Measurements from ENCODE around the gene B4GALT1.
"Not testable (repeated sequence)": the region's sequence is repeated elsewhere in the genome, so short reads cannot be mapped to it uniquely, and the experiment has no call there.

B4GALT1 gene

DNA sequence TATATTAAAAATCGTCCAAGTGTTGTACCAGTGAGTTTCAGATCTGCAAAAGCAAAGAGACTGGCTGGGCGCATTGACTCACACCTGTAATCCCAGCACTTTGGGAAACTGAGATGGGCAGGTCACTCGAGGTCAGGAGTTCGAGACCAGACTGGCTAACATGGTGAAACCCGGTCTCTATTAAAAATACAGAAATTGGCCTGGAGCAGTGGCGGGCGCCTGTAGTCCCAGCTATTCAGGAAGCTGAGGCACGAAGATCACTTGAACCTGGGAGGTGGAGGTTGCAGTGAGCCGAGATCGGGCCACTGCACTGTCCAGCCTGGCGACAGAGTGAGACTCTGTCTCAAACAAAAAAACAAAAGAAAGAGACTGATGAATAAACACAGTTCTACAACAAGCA lies 18.3 kb upstream of the B4GALT1 start:
- no peak for DNase-seq (ENCODE audit: low read depth in 2 of 2)

DNA sequence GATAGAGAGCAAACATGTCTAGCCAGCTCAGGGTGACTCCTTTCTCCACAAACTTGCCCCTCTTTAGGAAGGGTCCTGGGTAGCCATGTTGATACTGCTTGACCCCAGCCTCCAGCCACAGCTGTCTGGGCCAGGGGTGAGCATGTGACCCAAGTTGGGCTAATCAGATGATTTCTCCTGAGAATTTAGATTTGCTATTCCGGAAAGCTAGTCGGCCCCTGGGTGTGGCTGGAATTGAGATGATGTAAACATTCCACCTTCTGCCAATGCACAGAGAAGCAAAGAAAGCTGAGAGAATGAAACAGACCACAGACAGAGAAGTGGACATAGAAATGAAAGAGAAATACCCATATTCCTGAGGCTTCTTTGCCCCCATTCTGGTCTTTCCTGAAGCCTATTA lies 17.8 kb upstream of the B4GALT1 start:
- DNase-seq (ENCODE audit: low read depth in 2 of 2) = no peak

DNA sequence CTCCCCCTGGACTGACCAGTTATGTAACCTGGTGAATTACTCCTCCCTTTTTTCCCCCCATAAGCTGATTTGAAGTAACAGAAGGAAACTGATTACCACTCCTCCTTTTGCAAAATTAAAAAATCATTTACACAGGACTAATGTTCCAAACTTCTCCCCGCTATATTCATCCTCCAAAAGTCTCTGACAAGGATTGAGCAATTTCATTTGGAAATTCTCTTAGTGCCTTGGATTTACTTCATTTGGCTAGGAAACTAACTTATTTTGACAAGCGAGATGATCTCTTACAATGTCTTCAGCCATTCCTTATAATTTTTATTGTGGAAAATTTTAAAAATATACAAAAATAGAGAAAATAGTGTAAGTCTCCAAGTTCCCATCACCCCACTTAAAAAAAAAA lies 15.4 kb upstream of the B4GALT1 start:
- DNase-seq (ENCODE audit: low read depth in 2 of 2) = no peak

DNA sequence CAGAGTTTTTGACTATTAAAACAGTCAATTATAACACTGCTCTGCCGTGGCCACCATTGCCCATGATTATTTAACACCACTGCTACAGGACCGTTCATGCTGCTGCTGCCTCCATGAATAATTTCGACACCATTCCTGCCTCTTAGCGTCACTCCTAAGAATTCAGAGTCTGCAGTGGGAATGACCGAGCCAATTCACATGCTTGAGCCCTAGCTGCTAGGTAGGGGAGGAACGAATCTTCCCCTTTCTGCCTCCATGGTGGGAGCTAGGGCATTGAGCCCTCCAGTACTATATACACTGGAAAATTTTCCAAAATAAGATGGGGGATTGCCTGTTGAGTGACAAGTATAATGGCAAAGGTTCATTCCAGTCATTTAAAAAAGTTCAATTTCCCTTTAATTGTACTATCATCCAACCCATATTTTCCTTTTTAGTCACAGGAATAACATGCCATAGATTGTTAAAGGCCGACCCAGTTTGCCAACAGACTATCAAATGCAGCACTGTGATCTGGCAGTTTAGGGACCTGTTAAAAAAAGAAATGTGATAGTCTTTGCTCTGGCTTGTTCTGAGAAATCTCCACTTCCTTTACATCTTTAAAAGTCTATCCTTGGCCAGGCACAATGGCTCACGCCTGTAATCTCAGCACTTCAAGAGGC lies 13.5 kb upstream of the B4GALT1 start:
- no peak for DNase-seq (ENCODE audit: low read depth in 2 of 2)

DNA sequence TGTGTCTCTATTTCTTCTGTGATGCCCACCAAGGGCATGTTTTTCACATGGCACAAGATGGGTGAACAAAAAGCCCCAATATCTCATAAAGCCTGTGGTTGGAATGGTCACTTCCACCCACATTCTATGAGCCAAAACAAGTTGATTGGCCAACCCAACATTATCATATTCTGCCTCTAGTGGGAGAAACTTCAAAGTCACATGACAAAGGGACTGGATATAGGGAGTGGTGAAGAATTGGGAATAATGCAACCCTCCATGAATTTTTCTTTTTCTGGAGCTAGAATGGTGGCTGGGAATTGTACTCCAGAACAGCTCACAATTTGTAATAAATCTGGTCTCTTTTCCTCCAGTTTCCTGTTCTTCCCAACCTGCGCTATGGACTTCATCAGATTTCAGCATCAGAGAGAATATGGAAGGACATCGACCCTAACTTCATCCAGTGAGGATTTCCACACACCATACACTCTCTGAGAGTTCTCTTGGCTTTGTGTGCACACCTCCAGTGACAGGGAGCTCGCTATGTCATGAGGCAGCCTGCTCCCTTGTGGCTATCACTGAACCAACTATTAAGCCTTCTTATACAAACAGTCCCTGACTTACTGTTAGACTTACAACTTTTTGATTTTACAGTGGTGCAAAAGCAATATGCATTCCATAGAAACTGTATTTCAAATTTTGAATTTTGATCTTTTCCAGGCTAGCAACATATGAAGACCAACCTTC lies 12.0 kb upstream of the B4GALT1 start:
- no peak for DNase-seq (ENCODE audit: low read depth in 2 of 2)

DNA sequence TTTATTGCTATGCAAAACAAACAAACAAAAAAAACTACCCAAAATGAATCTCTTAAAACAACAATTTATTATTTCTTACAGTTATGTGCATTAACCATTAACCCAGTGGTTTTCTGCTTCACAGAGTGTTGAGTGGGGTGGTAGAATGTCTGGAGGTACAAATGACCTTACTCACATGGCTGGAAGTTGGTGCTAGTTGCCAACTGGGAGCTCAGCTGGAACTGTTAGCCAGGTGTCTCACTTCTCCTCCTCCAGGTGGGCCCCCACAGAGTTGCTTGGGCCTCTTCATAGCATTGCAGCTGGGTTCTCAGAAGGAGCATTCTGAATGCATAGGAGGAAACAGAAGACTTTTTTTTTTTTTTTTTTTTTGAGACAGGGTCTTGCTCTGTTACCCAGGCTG lies 10.5 kb upstream of the B4GALT1 start:
- no peak for DNase-seq (ENCODE audit: low read depth in 2 of 2)

DNA sequence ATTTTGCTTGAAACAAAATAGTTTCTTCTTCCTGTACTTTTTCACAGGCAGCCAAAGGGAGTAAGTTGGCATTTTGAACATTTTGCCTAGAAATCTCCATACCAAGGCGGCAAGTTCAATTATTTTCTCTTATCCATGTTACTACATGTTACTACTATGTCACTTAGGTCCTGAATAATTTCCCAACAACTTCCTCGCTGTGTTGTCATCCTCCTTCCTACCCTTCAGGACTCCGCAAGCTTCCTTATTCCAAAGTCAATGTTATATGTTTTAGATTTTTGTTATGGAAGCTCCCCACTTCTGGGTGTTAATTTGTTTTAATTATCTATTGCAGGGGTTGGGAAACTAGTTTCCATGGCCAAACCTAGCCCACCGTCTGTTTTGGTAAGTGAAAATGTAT lies 9.9 kb upstream of the B4GALT1 start:
- no peak for DNase-seq (ENCODE audit: low read depth in 2 of 2)

DNA sequence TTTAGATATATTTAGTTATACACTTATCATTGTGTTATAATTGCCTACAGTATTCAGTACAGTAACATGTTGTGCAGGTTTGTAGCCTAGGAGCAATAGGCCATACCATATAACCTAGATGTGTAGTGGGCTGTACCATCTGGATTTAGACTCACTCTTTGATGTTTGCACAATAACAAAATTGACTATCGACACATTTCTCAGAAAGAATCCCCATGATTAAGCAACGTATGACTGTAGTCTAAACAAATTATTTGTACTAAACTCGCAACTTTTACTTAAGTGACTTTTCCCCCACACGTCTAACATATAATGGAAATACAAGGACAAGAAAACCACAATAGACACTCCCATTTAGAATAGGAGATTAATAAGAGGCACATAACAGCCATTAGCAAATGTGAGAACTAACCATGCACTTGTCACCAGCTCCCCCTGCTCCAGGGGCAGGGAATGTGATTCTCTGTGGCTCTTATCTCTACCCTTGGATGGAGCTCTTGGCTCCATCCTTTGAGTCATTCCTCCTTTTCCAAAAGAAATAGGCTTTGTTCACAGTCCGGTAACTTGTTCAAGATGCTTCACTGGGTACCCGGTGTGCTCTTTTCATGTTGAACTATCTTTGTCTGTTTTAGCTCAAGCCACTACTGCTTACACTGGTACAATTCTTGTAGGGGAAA lies 8.7 kb upstream of the B4GALT1 start:
- no peak for DNase-seq (ENCODE audit: low read depth in 2 of 2)

DNA sequence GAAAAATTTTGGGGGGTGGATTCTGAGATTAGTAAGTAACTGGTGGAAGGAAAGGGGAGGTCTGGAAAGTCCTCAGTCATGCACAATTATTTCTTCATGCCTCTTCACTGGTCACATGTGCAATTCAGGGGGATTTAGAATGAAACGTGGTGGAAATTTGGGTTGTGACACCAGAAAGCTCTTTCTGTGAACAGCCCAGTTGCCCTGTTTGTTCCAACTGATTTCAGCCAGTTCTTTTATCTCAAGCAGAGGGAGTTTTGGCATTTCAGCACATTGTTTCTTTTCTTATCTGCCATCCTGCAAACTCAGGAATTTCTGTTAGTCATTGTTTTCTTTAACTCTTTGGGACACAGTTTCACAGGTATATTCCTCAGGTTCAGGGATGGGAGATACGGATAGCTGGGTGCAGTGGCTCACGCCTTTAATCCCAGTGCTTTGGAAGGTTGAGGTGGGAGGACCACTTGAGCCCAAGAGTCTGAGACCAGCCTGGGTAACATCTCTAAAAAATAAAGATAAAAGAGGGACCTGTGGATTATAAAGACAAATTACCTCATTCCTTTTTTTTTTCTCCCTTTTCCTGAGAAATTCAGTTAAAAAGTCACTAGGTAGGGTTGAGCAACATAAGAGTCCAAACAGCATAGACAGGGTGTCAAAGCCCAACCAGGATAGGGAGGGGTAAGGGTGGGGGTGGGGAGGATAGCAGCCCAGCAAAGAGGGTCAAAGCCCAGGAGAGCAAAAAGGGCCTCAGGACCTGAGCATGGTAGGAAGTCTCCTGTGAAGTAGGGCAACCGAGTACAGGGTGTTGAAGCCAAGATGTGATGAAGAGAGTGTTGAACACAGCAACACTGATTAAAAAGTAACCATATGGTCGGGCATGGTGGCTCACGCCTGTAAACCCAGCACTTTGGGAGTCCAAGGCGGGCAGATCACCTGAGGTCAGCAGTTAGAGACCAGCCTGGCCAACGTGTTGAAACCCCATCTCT lies 5.4 kb upstream of the B4GALT1 start:
- no peak for DNase-seq (ENCODE audit: low read depth in 2 of 2)

DNA sequence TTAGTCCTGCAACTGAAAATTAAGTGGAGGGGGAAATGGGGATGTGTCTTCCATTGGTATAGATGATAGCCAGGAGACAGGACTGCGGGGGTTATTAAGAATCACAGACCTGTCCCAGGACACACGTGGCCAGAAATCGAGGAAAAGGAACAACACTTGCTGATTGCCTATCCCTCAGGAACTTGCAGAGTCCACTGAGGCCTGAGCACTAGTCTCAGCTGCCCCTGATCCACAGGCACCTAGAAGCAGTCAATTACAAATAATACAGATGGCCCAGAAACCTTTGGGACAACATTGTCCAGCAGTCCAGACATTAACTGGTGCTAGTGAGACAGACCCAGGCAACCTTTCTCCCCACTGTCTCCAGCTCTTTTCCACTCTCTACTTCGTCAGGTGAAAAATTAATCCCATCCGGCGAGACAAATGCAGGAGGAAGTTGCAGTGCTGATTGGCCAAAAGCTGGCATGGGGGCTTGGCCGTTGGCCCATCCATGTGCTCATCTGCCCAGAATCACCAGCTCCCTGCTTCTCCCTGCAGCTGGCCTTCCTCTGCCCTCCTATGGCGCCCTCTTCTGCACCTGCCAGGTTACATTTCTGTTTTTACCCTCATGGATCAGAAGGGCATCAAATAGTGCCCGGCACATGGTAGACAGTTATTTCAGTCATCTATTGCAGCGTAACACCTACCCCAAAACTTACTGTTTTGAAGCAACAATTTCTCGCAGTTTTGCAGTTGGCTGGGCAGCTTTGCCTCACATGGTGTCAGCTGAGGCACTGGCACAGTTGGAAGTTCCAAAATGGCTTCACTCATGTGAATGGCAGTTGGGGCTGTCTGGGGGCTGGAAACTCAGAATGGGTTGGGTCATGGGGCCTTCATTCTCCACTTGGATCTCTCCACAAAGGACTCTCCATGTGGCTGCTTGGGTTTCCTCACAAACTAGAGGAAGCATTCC lies 3.6 kb upstream of the B4GALT1 start:
- no peak for DNase-seq (ENCODE audit: low read depth in 2 of 2)

DNA sequence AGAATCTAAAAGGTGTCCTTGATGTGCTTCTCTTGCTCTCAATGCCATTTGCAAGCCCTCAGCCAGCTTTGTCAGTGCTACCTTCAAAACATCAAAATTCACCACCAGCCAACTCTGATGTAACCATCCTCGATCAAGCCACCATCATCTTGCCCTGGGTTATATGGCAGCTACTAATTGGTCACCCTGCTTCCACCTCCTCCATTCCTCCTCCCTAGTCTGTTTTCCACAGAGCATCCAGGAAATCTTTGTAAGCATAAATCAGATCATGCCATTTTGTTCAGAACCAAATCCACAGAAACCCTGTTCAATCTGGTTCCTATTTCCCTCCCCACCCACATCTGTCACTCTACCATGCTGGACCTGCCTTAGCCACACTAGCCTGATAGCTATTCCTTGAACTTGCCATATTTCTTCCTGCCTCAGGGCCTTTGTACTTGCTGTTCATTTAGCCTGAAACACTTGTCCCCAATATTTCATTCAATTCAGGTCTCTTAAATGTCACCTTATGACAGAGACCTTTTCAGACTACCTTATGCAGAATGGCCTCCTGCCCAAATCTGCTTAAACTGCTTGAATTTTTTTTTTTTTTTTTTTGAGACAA lies 1.9 kb upstream of the B4GALT1 start:
- DNase-seq (ENCODE audit: low read depth in 2 of 2) = no peak

DNA sequence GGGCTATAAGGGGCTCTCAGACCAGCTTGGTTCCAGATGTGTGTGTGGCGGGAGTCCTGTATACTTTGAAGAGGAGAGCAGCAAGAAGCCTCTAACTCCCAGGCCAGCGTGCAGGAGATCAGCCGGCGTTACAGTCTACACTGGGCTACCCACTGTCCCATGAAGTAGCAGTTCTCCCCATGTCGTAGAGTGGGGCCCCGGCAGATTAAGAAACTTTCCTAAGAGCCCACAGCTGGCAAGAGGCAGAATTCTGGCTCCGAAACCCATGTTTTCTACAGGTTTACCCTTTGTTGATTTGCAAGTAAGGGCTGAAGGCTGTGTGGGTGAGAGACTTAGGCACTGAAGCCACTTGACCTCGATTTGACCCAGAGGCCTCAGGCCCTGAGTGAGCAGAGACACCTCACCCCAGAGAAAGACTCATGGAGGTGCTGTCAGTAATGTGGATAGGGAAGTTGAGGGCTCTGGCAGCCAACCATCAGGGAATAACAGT lies 881 bp upstream of the B4GALT1 start:
- DNase-seq (ENCODE audit: low read depth in 2 of 2) = no peak

DNA sequence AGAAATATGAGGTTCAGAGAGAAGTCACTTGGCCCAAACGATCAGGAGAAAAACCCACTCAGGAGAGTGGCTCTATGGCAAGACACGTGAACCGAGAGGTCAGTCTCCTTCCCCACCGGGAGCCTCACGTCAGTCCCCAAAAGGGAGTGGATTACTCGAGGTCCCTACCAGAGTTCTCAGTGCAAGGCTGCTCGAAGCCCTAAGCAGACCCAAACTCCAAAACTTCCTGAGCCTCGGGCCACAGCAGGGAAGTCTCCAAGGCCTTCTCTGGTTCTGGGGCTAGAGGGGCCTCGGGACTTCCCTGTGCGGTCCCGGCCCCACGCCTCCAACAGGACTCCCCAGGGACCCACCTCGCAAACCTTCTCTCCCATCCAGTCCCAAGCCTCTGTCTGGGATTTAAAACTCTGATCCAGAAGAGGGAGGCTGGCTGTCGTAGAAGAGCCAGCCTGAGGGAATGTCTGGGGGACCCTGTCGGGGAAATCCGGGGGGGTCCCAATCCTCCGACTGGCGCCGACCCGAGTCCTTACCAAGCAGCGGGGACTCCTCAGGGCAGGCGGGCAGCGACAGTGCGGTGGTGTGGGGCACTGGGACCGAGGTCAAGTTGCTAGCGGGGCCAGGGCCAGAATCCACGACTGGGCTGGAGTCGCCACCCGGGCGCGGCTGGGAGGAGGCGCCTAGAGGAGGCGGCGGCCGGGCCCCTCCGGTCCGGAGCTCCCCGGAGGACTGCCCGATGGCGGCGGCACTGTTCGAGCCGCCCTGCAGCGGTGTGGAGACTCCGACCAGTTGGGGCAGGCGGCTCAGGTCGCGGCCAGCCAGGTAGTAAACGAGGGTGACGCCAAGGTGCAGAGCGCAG lies 679 bp downstream of the B4GALT1 start:
- DNase-seq (ENCODE audit: low read depth in 2 of 2) = no peak

DNA sequence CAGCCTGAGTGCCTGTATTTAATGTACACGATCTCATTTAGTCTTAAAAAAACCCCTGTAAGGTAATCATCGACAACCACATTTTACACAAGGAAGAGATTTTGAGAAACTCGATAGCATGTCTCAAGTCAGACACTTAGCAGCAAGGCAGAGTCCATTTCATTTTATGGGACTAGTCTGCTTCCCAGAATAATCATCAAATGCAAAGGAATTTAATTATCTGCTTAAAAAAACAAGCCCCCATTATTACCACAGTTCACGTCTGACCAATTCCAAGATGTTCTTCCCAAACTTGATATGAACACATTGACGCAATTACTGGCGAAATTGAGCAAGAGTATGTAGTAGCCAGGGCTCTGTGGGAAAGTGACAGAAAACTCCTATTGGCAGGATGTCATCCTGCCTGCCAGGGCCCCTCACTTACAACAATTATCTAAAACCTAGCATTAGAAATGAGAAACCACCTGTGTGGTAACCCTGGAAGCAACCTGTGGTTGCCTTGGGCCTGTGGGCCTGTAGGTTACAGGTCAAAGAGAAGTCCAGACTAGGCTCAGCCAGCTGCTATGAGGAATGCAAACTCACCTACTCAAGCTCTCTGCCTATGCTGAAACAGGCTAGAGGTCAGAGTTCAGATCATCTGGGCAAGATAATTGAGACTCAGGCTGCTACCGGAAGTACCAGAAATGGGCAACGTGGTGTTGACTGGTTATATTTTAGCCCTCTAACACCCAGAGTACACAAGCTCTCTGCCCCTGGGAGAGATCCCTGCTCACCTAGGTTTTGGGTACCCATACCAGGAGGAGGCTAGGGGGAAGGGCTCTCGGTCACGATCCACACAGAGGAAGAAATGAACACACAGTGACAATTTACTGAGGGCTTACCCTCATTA lies 1.6 kb downstream of the B4GALT1 start:
- no peak for DNase-seq (ENCODE audit: low read depth in 2 of 2)

DNA sequence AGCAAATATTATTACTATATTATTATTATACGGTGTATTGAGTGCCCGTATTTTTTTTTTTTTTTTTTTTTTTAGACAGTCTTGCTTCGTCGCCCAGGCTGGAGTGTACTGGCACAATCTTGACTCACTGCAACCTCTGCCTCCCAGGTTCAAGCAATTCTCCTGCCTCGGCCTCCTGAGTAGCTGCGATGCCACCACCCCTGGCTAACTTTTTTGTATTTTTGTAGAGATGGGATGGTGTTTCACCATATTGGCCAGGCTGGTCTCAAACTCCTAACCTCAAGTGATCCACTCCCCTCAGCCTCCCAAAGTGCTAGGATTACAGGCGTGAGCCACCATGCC lies 2.2 kb downstream of the B4GALT1 start:
- not testable (repeated sequence) for DNase-seq (ENCODE audit: low read depth in 2 of 2)

DNA sequence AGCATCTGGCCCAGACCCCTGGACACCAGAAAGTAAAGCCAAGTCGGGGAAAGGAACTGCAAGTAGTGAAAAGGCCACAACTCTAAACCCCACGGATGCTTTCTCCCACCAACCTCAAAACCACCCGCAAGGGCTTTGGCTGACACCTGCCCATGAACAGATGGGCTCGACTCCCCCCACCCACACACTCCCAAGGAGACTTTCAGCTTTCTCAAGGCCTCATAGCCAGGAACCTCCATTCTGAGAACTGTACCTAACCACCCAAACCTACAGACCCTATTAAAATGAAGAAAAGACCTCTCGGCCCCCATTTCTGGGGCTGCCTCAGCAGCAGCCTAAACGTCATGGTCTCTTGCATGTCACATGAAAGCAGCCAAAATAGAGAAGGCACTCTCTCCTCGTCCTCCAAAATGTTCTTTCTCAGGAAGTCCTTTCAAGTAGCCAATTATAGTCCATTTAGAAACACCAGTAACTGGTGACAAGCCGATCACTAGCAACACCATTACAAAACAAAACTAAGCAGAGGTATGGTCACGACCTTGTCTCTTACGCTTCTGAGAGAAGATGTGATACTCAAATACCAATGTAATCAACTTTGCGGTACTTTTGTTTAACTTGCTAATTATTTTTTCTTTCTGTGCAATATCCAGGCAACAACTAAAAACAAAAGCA lies 2.9 kb downstream of the B4GALT1 start:
- DNase-seq (ENCODE audit: low read depth in 2 of 2) = peak in 1 of 2 donors; percentile 33

DNA sequence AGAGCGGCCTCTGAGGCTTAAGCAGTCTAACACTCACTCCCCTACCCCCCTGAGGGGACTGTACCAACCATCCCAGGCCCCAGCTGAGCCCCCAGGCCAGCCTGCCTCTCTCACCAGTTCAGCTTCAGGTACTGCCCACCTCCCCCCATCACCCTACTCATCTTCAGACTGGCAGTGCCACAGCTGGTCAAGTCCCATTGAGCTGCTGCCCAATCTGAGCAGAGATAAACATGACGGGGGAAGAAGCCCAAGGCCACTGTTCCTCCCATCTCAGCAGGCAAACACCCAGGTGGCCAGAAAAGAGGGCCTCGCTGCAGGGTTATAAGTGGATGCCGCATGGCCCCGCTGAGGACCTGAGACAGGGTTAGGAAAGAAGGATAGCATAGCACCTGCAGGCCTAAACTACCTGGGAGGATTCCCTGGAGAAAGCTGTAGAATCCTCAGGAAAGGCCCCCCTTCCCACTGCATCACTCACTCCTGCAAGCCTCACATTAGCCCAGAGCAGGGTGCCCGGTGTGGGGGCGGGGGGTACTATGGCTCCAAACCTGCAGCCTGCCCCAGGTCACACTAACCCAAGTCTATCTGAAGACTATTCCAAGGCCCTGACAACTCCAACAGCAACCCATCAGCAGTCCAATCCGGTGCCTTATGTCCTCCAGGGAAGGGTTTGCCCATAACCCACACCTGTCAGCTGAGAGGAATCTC lies 3.6 kb downstream of the B4GALT1 start:
- no peak for DNase-seq (ENCODE audit: low read depth in 2 of 2)
